SK-N-SH (cell line): ENCODE measurements around the gene CASK. TPM values are rescaled to one million over a fixed set of nuclear protein-coding genes. Genes with fewer than 3 reads are reported as not detected.

Experiments
- CTCF ChIA-PET: fragments of 300-600, 350-600 bp; formaldehyde crosslinking; extraction: SDS; loops from one replicate; lab custom pipeline; 2021; lab: Yijun Ruan, JAX
- POLR2A ChIA-PET: fragments of 350-600 bp; sonication (Branson Sonifier 250); formaldehyde crosslinking; extraction: SDS; loops from one replicate; lab custom pipeline; 2020; ENCODE audit warnings: antibody characterized with exemption, inconsistent platforms; lab: Yijun Ruan, JAX
- DNase-seq: peaks from one replicate; pipeline ENCODE4 v3.0.0; 2012
- H2AFZ ChIP-seq: fragments of 200-600 bp; sonication (generic); 2 replicates; pipeline ENCODE4 v1.8.1; 2016; ENCODE audit warnings: antibody characterized with exemption, mild to moderate bottlenecking, low read depth
- H3F3A ChIP-seq: fragments of 200-600 bp; sonication (generic); replicated peaks from 2 replicates; pipeline ENCODE3; 2016; ENCODE audit warnings: antibody characterized with exemption, mild to moderate bottlenecking; ENCODE audit not compliant: insufficient read depth
- H3K27ac ChIP-seq, 2 experiments: fragments of 200-500 bp in 1 of 2; fragments of 200-600 bp in 1 of 2; sonication (Bioruptor generic) in 1 of 2; sonication (generic), shearing (Covaris generic) in 1 of 2; 2 replicates each; pipeline versions ENCODE4 v1.5.1 to v1.6.1; 2014 to 2016; ENCODE audit warnings: low read depth in 2 of 2, inconsistent platforms in 1 of 2, low read length in 1 of 2, mild to moderate bottlenecking in 1 of 2, mixed read lengths in 1 of 2
- H3K27me3 ChIP-seq: fragments of 200-600 bp; sonication (generic), shearing (Covaris generic); 2 replicates; pipeline ENCODE4 v1.6.1; 2016; ENCODE audit warnings: mixed run types; ENCODE audit not compliant: insufficient read depth
- H3K36me3 ChIP-seq, 2 experiments: fragments of 200-500 bp in 1 of 2; fragments of 200-600 bp in 1 of 2; sonication (Bioruptor generic) in 1 of 2; sonication (generic) in 1 of 2; replicated peaks in 1 of 2; 2 replicates each; pipeline versions ENCODE3 to v1.5.1; 2014 to 2016; ENCODE audit warnings: low read length in 1 of 2, mild to moderate bottlenecking in 1 of 2; ENCODE audit not compliant: insufficient read depth in 2 of 2, control insufficient read depth in 1 of 2
- H3K4me1 ChIP-seq, 2 experiments: fragments of 200-500 bp in 1 of 2; fragments of 200-600 bp in 1 of 2; sonication (Bioruptor generic) in 1 of 2; sonication (generic), shearing (Covaris generic) in 1 of 2; 2 replicates each; pipeline versions ENCODE4 v1.5.1 to v1.6.1; 2014 to 2016; ENCODE audit warnings: low read depth in 1 of 2, low read length in 1 of 2, mixed run types in 1 of 2; ENCODE audit not compliant: insufficient read depth in 2 of 2, control insufficient read depth in 1 of 2
- H3K4me2 ChIP-seq: fragments of 200-600 bp; sonication (generic), shearing (Covaris generic); 2 replicates; pipeline ENCODE4 v1.6.1; 2017; ENCODE audit warnings: mixed run types
- H3K4me3 ChIP-seq, 2 experiments: fragments of 200-500 bp in 1 of 2; fragments of 200-600 bp in 1 of 2; sonication (Bioruptor generic) in 1 of 2; sonication (generic), shearing (Covaris generic) in 1 of 2; 2 replicates each; pipeline versions ENCODE4 v1.5.1 to v1.8.1; 2014 to 2016; ENCODE audit warnings: low read depth in 2 of 2, inconsistent platforms in 1 of 2, low read length in 1 of 2, mild to moderate bottlenecking in 1 of 2, mixed read lengths in 1 of 2, moderate library complexity in 1 of 2
- H3K79me2 ChIP-seq: fragments of 200-600 bp; sonication (generic); 2 replicates; pipeline ENCODE4 v1.8.1; 2017; ENCODE audit warnings: mild to moderate bottlenecking; ENCODE audit not compliant: insufficient read depth
- H3K9ac ChIP-seq: fragments of 200-600 bp; sonication (generic); 2 replicates; pipeline ENCODE4 v1.6.1; 2017; ENCODE audit warnings: mixed run types
- H3K9me2 ChIP-seq: fragments of 200-600 bp; sonication (generic); 2 replicates; pipeline ENCODE4 v1.6.1; 2017; ENCODE audit warnings: mixed run types
- H3K9me3 ChIP-seq: fragments of 200-600 bp; sonication (generic); 2 replicates; pipeline ENCODE4 v1.6.1; 2017; ENCODE audit warnings: mixed run types, mild to moderate bottlenecking, moderate library complexity
- H4K20me1 ChIP-seq: fragments of 200-600 bp; sonication (generic); 2 replicates; pipeline ENCODE4 v1.6.1; 2017; ENCODE audit warnings: mild to moderate bottlenecking, mixed run types; ENCODE audit not compliant: insufficient read depth
- CHD2 ChIP-seq: fragments of 150-350 bp; IDR thresholded peaks from 2 replicates; pipeline ENCODE4 v1.6.1; 2018; ENCODE audit warnings: low read length; ENCODE audit not compliant: partially characterized antibody
- ELF1 ChIP-seq: IDR thresholded peaks from 2 replicates; pipeline ENCODE4 v1.4.0; 2012
- EP300 ChIP-seq, 2 experiments: IDR thresholded peaks; 2 replicates each; pipeline versions ENCODE4 v1.4.0 to v1.6.1; 2012; ENCODE audit warnings: borderline replicate concordance in 1 of 2, low read depth in 1 of 2, low read length in 1 of 2
- EZH2phosphoT487 ChIP-seq: fragments of 200-600 bp; sonication (generic); IDR thresholded peaks from 2 replicates; pipeline ENCODE4 v1.6.1; 2017; ENCODE audit warnings: low read depth, mixed run types, mild to moderate bottlenecking, antibody characterized with exemption, moderate library complexity, borderline replicate concordance
- FOSL2 ChIP-seq: IDR thresholded peaks from 2 replicates; pipeline ENCODE4 v1.4.0; 2012; ENCODE audit warnings: low read depth, mild to moderate bottlenecking, moderate library complexity, borderline replicate concordance
- FOXJ3 ChIP-seq: sonication (generic); formaldehyde crosslinking; IDR thresholded peaks from 2 replicates; pipeline ENCODE4 v1.5.1; 2020; ENCODE audit warnings: mild to moderate bottlenecking, missing genetic modification reagents
- FOXM1 ChIP-seq: IDR thresholded peaks from 2 replicates; pipeline ENCODE4 v1.4.0; 2012; ENCODE audit warnings: low read depth, mild to moderate bottlenecking
- GABPA ChIP-seq: IDR thresholded peaks from 2 replicates; pipeline ENCODE4 v1.4.0; 2012; ENCODE audit warnings: low read depth, mild to moderate bottlenecking
- JUND ChIP-seq: IDR thresholded peaks from 2 replicates; pipeline ENCODE4 v1.4.0; 2012
- MEF2A ChIP-seq: IDR thresholded peaks from 2 replicates; pipeline ENCODE4 v1.4.0; 2012; ENCODE audit warnings: low read depth, borderline replicate concordance
- MXI1 ChIP-seq: IDR thresholded peaks from 2 replicates; pipeline ENCODE4 v1.6.1; 2012; ENCODE audit warnings: mild to moderate bottlenecking, low read depth, low read length, improper control_type of control experiment
- NRF1 ChIP-seq: IDR thresholded peaks from 2 replicates; pipeline ENCODE4 v1.6.1; 2012; ENCODE audit warnings: low read depth, mild to moderate bottlenecking, low read length
- RCOR1 ChIP-seq: fragments of 150-350 bp; IDR thresholded peaks from 2 replicates; pipeline ENCODE4 v1.6.1; 2017; ENCODE audit warnings: antibody characterized with exemption, low read length
- SIN3A ChIP-seq: IDR thresholded peaks from 2 replicates; pipeline ENCODE4 v1.6.1; 2012; ENCODE audit warnings: low read depth, mild to moderate bottlenecking, low read length, moderate library complexity, borderline replicate concordance
- TAF1 ChIP-seq: IDR thresholded peaks from 2 replicates; pipeline ENCODE4 v1.6.1; 2012; ENCODE audit warnings: low read depth, mild to moderate bottlenecking, low read length, moderate library complexity, borderline replicate concordance
- TCF12 ChIP-seq: IDR thresholded peaks from 2 replicates; pipeline ENCODE4 v1.4.0; 2012
- TEAD4 ChIP-seq: IDR thresholded peaks from 2 replicates; pipeline ENCODE4 v1.4.0; 2012; ENCODE audit warnings: mild to moderate bottlenecking, borderline replicate concordance; ENCODE audit not compliant: insufficient read depth
- YY1 ChIP-seq: IDR thresholded peaks from 2 replicates; pipeline ENCODE4 v1.4.0; 2012; ENCODE audit warnings: low read depth, mild to moderate bottlenecking
- WGBS: methylation state at CpG from one replicate; pipeline ENCODE4 v1.1.6; 2017; ENCODE audit warnings: low lambda C conversion rate; 5-methylcytosine and 5-hydroxymethylcytosine counted together
- polyA plus RNA-seq, 3 experiments: library from polyadenylated mRNA; depleted of rRNA; stranded (reverse); fragments of >200 nt; gene quantifications; 2 replicates each; pipeline ENCODE4 v1.2.3, GENCODE V29; 2012
- TF ChIP-seq, protein P1 (sequence below): IDR thresholded peaks from 2 replicates; pipeline ENCODE4 v1.4.0; 2012; ENCODE audit warnings: low read depth, borderline replicate concordance
- TF ChIP-seq, protein P2 (sequence below): IDR thresholded peaks from 2 replicates; pipeline ENCODE4; 2012
- TF ChIP-seq, protein P3 (sequence below): fragments of 150-350 bp; IDR thresholded peaks from 2 replicates; pipeline ENCODE4 v1.6.1; 2016; ENCODE audit warnings: mild to moderate bottlenecking, low read depth, low read length
- TF ChIP-seq, protein P4 (sequence below): fragments of 200-600 bp; sonication (generic); IDR thresholded peaks from 2 replicates; pipeline ENCODE4 v1.6.1; 2017; ENCODE audit warnings: antibody characterized with exemption, mild to moderate bottlenecking, moderate library complexity

Gene CASK
- polyA plus RNA-seq, 1 of the 3 experiments (the other 2 are of a cell fraction), result 7.0 TPM

DNA sequence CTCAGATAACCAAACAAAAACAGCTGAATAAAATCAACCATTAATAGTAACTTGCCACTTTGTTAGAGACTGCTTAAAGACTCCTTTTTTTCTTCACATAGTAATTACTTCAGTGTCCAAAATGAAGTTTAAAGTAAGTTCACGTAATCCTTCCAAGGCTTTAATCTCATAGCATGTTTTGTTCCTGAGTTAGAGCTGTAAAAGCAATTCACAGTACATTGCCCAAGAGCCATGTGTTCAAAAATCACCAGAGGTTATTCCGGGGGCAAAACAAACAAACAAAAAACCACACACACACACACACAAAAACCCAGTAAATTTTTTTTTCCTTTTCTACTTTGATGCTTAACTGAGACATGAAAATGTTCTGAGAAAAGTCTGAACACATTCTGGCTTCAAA is 193.3 kb downstream of the CASK start (continued):
- TF ChIP-seq TAF1, result no peak
- no peak for TF ChIP-seq TCF12
- TF ChIP-seq, protein P1, sequence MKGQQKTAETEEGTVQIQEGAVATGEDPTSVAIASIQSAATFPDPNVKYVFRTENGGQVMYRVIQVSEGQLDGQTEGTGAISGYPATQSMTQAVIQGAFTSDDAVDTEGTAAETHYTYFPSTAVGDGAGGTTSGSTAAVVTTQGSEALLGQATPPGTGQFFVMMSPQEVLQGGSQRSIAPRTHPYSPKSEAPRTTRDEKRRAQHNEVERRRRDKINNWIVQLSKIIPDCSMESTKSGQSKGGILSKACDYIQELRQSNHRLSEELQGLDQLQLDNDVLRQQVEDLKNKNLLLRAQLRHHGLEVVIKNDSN, result no peak

DNA sequence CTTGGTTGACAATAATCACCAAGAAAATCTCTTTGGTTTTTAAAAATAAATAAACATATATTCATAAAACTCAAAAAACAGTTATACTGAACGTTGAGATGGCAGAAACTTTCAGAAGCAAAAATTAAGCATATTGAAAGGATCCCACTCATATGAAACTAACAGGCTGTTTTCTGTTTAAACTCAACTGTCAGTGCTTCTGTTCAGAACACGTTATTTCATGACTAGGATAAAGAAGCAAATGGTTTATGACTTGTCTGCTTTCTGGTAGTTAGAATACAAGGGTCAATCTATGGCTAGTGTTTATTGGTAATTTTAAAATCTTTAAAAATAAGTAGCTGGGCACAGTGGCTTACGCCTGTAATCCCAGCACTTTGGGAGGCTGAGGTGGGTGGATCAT is 195.2 kb downstream of the CASK start:
- Histone ChIP-seq H3K9me2 (no peaks in the 10 kb centered on the region), H3K4me1 (no peaks in the 10 kb centered on the region), H3K4me3 (no peak overlapping the region), H3K9ac (no peak overlapping the region), H3K27me3 (no peaks in the 10 kb centered on the region), H2AFZ (no peak overlapping the region), H3F3A (no peaks in the 10 kb centered on the region), H3K79me2 (no peaks in the 10 kb centered on the region), H3K4me2 (no peak overlapping the region), H3K27ac (no peak overlapping the region), H3K36me3 (no peaks in the 10 kb centered on the region), H3K9me3 (no peaks in the 10 kb centered on the region), H4K20me1 (no peaks in the 10 kb centered on the region)
- WGBS, result 47% methylated on average over 3 of the region's 3 CpGs
- CTCF ChIA-PET, result no interaction called here
- TF ChIP-seq EZH2phosphoT487 (no peak), MXI1 (no peak), FOSL2 (no peak), SIN3A (no peak), RCOR1 (no peak), CHD2 (no peak), MEF2A (no peak), EP300 (IDR thresholded peaks at IDR 0.05; ENCODE audit: borderline replicate concordance in 1 of 2, low read depth in 1 of 2, low read length in 1 of 2) (no peak), YY1 (no peak), FOXJ3 (CRISPR knock-in tag) (no peak), GABPA (no peak), JUND (no peak), FOXM1 (no peak), NRF1 (no peak)
- TF ChIP-seq, protein P2, sequence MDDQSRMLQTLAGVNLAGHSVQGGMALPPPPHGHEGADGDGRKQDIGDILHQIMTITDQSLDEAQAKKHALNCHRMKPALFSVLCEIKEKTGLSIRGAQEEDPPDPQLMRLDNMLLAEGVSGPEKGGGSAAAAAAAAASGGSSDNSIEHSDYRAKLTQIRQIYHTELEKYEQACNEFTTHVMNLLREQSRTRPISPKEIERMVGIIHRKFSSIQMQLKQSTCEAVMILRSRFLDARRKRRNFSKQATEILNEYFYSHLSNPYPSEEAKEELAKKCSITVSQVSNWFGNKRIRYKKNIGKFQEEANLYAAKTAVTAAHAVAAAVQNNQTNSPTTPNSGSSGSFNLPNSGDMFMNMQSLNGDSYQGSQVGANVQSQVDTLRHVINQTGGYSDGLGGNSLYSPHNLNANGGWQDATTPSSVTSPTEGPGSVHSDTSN, result no peak
- no peak for DNase-seq
- POLR2A ChIA-PET, result no interaction called here

DNA sequence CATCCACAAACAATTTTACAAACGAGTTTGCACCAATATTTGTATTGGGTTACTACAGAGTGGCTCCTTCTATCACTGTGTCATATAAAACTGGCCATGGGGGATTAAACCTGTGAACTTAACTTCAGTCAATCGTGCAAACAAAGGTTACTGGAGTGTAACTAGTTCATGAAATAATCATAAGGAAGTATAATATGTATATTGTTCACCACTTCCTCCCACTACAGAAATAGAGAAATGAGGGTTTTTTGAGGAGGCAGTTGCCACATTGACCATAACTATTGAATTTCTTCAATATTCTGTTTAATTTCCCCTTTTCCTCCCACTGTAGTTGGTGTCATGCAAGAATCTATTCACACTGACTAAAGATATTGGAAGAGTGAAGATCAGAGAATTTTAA is 199.5 kb downstream of the CASK start, which contains the start of gene GPR82:
TSS of gene GPR82 (plus strand) at position 356 of the 400 bp plus-strand sequence. CDS start 2,846 bp downstream, outside the sequence.
- no peak within 1 kb of the TSS for H3K4me2 ChIP-seq
- ChIA-PET CTCF (no interaction called here), POLR2A (no interaction called here)
- H3K9ac ChIP-seq, result no peak within 1 kb of the TSS
- H3K4me1 ChIP-seq, result no peaks in the 10 kb centered on the region
- WGBS, result 49% methylated on average over 2 of the region's 2 CpGs
- no peaks in the 10 kb centered on the region for H3K79me2 ChIP-seq
- H3K9me3 ChIP-seq, result no peaks in the 10 kb centered on the region
- DNase-seq, result no peak
- H4K20me1 ChIP-seq, result no peaks in the 10 kb centered on the region
- no peaks in the 10 kb centered on the region for H3K27me3 ChIP-seq
- no peaks in the 10 kb centered on the region for H3F3A ChIP-seq
- no peak within 1 kb of the TSS for H3K27ac ChIP-seq
- no peaks in the 10 kb centered on the region for H3K36me3 ChIP-seq
- H3K4me3 ChIP-seq, result no peak within 1 kb of the TSS
- H2AFZ ChIP-seq, result no peak within 1 kb of the TSS
- H3K9me2 ChIP-seq, result no peaks in the 10 kb centered on the region
- TF ChIP-seq RCOR1, result no peak
- TF ChIP-seq, protein P1, result no peak
- TF ChIP-seq, protein P3, sequence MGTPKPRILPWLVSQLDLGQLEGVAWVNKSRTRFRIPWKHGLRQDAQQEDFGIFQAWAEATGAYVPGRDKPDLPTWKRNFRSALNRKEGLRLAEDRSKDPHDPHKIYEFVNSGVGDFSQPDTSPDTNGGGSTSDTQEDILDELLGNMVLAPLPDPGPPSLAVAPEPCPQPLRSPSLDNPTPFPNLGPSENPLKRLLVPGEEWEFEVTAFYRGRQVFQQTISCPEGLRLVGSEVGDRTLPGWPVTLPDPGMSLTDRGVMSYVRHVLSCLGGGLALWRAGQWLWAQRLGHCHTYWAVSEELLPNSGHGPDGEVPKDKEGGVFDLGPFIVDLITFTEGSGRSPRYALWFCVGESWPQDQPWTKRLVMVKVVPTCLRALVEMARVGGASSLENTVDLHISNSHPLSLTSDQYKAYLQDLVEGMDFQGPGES, result no peak
- no peak for TF ChIP-seq TEAD4
- TF ChIP-seq ELF1, result no peak
- TF ChIP-seq, protein P4, sequence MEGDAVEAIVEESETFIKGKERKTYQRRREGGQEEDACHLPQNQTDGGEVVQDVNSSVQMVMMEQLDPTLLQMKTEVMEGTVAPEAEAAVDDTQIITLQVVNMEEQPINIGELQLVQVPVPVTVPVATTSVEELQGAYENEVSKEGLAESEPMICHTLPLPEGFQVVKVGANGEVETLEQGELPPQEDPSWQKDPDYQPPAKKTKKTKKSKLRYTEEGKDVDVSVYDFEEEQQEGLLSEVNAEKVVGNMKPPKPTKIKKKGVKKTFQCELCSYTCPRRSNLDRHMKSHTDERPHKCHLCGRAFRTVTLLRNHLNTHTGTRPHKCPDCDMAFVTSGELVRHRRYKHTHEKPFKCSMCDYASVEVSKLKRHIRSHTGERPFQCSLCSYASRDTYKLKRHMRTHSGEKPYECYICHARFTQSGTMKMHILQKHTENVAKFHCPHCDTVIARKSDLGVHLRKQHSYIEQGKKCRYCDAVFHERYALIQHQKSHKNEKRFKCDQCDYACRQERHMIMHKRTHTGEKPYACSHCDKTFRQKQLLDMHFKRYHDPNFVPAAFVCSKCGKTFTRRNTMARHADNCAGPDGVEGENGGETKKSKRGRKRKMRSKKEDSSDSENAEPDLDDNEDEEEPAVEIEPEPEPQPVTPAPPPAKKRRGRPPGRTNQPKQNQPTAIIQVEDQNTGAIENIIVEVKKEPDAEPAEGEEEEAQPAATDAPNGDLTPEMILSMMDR, result no peak
